Adrenal gland (tissue), 5 donors: ENCODE results near the gene MYH9.

Experiments
- POLR2A ChIP-seq, 2 donors: fragments of 450-650 bp; IDR thresholded peaks; one replicate each; pipeline ENCODE4 v1.6.1; 2017; ENCODE audit warnings: antibody characterized with exemption in 2 of 2, mild to moderate bottlenecking in 2 of 2, moderate library complexity in 1 of 2
- TF ChIP-seq, protein P1 (sequence below), 6 experiments: fragments of 450-650 bp in 4 of 6; fragments of 200-600 bp in 2 of 6; sonication (generic) in 1 of 6; IDR thresholded peaks; 1 replicate in 5 of 6; 2 replicates in 1 of 6; pipeline versions ENCODE4 v1.5.1 to v1.8.0; 2016 to 2021; ENCODE audit warnings: antibody characterized with exemption in 6 of 6, mild to moderate bottlenecking in 2 of 6, moderate library complexity in 1 of 6
- donor health status: DM: no; HTN: no; CAD: no.

- TF ChIP-seq, protein P1, sequence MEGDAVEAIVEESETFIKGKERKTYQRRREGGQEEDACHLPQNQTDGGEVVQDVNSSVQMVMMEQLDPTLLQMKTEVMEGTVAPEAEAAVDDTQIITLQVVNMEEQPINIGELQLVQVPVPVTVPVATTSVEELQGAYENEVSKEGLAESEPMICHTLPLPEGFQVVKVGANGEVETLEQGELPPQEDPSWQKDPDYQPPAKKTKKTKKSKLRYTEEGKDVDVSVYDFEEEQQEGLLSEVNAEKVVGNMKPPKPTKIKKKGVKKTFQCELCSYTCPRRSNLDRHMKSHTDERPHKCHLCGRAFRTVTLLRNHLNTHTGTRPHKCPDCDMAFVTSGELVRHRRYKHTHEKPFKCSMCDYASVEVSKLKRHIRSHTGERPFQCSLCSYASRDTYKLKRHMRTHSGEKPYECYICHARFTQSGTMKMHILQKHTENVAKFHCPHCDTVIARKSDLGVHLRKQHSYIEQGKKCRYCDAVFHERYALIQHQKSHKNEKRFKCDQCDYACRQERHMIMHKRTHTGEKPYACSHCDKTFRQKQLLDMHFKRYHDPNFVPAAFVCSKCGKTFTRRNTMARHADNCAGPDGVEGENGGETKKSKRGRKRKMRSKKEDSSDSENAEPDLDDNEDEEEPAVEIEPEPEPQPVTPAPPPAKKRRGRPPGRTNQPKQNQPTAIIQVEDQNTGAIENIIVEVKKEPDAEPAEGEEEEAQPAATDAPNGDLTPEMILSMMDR (IDR thresholded peaks at IDR 0.05): no peak
- TF ChIP-seq POLR2A (IDR thresholded peaks at IDR 0.05): no peak
Observed at GRCh38 chr22:36259615-36260300, 128.0 kb downstream of the MYH9 start.
